Vagina (tissue), 2 donors: ENCODE results near the gene NXT2.

Experiments
- POLR2A ChIP-seq, 2 donors: fragments of 450-650 bp; IDR thresholded peaks; one replicate each; pipeline ENCODE4 v1.6.1; 2017; ENCODE audit warnings: antibody characterized with exemption in 2 of 2, mild to moderate bottlenecking in 2 of 2, moderate library complexity in 2 of 2
- POLR2AphosphoS5 ChIP-seq, 2 donors: sonication (generic); formaldehyde crosslinking; IDR thresholded peaks; one replicate each; pipeline ENCODE4 v1.9.0; 2017; ENCODE audit warnings: antibody characterized with exemption in 2 of 2, mild to moderate bottlenecking in 2 of 2, low read depth in 1 of 2; ENCODE audit not compliant: insufficient read depth in 1 of 2
- TF ChIP-seq, protein P1 (sequence below), 3 experiments: fragments of 450-650 bp in 2 of 3; fragments of 200-600 bp in 1 of 3; sonication (generic) in 1 of 3; IDR thresholded peaks; one replicate each; pipeline ENCODE4 v1.5.1; 2017 to 2019; ENCODE audit warnings: antibody characterized with exemption in 3 of 3, mild to moderate bottlenecking in 2 of 3, moderate library complexity in 2 of 3

DNA sequence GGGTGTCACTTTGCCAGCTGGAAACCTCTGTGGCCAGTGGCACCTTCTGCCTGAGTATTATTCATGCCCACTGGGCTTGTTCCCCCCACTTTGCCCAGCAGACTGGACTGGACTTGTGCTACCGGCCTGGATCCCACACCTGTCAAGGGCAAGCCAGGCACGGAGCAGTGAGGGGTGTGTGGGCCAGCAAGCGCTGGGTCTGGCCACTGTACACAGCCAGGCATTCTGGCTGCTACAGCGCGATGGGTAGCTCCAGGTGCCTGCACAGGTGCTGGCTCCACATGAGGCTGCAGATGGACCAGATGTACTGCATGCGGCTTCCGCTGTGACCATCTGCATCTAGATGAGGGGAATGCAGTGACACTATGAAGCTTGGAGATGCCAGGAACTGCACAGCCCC lies 48.8 kb downstream of the NXT2 start:
- TF ChIP-seq POLR2A (IDR thresholded peaks at IDR 0.05) (no peak), POLR2AphosphoS5 (IDR thresholded peaks at IDR 0.05; ENCODE audit: insufficient read depth in 1 of 2, low read depth in 1 of 2) (no peak)
- TF ChIP-seq, protein P1, sequence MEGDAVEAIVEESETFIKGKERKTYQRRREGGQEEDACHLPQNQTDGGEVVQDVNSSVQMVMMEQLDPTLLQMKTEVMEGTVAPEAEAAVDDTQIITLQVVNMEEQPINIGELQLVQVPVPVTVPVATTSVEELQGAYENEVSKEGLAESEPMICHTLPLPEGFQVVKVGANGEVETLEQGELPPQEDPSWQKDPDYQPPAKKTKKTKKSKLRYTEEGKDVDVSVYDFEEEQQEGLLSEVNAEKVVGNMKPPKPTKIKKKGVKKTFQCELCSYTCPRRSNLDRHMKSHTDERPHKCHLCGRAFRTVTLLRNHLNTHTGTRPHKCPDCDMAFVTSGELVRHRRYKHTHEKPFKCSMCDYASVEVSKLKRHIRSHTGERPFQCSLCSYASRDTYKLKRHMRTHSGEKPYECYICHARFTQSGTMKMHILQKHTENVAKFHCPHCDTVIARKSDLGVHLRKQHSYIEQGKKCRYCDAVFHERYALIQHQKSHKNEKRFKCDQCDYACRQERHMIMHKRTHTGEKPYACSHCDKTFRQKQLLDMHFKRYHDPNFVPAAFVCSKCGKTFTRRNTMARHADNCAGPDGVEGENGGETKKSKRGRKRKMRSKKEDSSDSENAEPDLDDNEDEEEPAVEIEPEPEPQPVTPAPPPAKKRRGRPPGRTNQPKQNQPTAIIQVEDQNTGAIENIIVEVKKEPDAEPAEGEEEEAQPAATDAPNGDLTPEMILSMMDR (IDR thresholded peaks at IDR 0.05), result no peak
